Sciatic nerve (tissue), 2 donors: ENCODE measurements around the gene SEZ6L. TPM values are rescaled to one million over a fixed set of nuclear protein-coding genes. Genes with fewer than 3 reads are reported as not detected.

Source experiments
- ATAC-seq: fragments of 200-7000 bp; cut with Tn5 transposase; one replicate; pipeline ENCODE4 v1.9.1; 2020; ENCODE audit warnings: mild to moderate bottlenecking, moderate library complexity
- DNase-seq: peaks from one replicate; pipeline ENCODE4 v3.0.0-alpha.2; 2020; ENCODE audit warnings: low spot score
- intact Hi-C: fragments of 100-400 bp; cut with DNase I; formaldehyde crosslinking; loops from one replicate; pipeline ENCODE4 v1.14.2; 2022
- total RNA-seq: library from RNA; stranded (reverse); fragmentation: NEBNext Ultra II Directional; extraction: Animal tissue kit (Norgen Biotek cat#: 25700); gene quantifications from one replicate; pipeline ENCODE4 v1.2.1, GENCODE V29; 2021
- donor health status: DM: no; HTN: no; CAD: no.
- donor health status: DM: no; HTN: no; CAD: no.

Gene SEZ6L
- total RNA-seq, 1 donor from 2014 or later = 0.13 TPM

DNA sequence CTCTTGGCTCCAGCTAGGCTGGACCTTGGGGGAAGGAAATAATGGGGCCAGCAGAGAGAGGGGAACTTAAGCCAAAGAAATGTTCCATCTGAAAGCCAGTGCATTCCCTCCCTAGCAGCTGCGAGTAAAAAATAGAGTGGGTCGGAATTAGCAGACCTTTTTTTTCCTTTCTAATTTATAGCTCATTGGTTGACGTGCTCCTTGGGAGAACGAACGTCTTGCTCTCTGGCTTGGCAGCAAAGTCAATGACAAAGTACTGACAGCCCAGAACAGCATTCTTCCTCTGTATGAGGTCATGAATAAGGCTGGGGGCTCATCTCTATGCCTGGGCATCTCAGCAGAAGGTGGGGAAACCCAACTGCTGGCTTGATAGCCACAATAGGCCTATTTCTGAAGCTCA, 65.0 kb downstream of the SEZ6L start:
- DNase-seq = no peak
- ATAC-seq = no peak
- intact Hi-C loops = no loop called here

DNA sequence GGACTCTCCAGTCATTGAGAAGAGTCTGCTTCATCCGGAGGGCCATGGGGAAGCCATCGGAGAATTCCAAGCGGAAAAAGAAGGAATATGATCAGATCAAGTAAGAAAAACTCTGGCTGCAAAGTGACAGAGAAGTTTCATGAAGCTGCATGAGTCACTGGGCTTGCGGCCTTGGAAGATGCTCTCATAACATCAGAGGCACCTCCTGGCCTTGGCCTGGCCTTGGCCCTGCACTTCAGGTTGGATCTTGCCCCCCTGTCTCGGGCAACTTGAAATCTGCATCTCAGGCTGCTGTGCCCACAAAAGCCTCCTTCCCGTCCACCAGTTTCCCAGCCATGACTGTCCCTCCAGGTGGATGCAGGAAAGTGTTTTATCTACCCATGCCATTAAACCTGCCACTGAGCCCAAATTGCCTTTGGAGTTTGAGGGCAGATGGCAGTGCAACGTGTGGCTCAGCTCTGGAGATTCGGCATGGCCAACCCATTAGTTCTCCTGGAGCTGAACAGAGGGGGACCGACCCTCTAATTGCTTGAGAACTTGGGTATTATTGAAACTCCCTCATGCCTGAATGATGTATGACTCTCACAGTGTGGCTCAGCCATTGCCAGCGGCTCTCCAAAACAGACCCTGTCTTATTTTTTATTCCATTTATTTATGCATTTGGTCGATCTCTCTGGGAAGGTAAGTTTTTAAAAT, 66.7 kb downstream of the SEZ6L start:
- intact Hi-C loops = no loop called here
- DNase-seq (no peak), ATAC-seq (no peak)

DNA sequence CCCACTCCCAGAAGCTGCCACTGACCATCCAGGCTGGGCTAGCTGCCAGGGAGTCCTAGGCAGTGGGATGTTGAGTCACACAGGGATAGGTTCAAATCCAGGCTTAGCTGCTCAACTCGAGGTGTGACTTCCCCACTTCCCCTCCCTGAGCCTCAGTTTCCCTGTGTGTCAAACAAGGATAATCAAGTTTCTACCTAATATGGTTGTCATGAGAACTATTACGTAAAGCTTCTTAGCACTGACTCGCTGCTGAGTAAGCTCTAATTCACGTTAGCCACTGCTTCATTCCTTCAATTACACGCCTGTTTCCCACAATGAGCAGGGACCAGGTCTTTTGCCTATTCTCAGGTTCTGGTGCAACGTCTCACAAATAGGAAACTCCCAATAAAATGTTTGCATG, 67.7 kb downstream of the SEZ6L start:
- DNase-seq (no peak), ATAC-seq (no peak)
- intact Hi-C loops = no loop called here

DNA sequence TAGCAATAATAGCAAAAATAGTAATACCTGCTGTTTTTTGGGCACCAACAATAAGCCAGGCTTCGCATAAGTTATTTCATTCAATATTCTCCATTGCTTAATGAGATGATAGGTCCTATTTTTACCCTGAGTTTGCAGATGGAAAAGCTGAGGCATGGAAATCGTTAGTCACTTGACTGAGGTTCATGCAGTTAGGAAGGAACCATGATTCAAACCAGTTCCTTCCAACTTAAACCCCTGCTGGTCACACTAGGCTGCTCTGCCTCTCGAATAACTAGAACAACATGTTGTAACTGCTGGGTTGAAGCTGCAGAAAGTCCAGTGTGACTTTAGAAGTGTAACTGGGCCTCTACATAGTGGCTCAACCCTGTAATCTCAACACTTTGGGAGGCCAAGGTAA, 69.3 kb downstream of the SEZ6L start:
- no peak for ATAC-seq
- DNase-seq = no peak
- intact Hi-C loops = no loop called here

DNA sequence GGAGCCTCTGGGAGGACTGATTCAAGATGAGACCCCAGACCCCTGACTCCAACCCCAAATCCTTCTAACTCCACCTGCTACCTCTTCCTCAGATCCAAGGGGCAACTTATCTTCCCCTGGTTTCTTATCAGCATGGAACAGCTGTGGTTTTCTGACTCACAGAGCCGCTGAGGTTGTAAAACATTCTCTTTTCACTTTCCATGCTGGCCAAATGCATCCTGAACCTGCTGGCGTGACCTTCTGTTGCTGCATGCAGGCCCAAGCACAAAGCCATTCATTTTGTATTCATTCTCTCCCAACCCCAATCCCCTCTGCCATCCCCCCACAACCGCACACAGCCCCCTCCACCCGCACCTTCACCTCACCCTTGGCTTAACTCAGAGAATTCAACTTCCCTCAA, 70.3 kb downstream of the SEZ6L start:
- intact Hi-C loops = no loop called here
- ATAC-seq (no peak), DNase-seq (no peak)

DNA sequence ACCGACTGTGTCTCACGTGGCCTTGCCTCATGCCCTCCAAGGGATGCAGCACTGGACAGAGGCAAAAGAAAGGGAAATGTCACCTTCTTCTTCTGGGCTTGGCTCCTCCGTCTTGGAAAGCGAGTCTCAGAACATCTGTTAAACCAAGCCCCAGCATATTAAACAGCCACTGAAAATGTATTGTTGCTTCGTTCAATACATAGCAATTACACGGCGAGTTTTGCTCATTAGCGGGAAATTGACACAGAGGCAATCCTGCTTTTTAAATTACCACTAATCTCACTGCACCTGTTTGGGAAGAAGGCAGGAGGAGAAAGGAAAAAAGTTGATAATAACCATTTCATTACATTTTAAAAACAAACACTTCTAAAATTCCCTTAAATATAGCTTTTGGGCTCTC, 72.1 kb downstream of the SEZ6L start:
- intact Hi-C loops = no loop called here
- ATAC-seq (no peak), DNase-seq (no peak)

DNA sequence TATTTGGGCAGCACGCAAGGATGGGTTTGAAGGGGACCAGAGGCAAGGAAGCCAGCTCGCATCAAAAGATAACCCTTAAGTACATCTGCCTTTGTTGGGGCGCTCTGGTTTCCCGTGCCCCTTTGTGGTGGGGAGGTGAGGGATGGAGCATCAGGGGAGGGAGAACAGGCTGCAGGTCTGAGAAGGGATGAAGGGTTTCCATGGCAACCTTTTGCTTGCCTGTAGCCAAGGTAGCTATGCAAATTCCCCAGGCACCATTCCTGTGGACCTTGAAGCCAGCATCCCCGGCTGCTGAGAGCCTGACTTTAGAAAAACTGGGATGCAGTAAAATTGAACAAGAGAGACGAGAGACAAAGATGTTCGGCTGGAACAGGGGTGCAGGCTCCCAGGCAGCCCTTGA, 75.7 kb downstream of the SEZ6L start:
- intact Hi-C loops = no loop called here
- DNase-seq (no peak), ATAC-seq (no peak)

DNA sequence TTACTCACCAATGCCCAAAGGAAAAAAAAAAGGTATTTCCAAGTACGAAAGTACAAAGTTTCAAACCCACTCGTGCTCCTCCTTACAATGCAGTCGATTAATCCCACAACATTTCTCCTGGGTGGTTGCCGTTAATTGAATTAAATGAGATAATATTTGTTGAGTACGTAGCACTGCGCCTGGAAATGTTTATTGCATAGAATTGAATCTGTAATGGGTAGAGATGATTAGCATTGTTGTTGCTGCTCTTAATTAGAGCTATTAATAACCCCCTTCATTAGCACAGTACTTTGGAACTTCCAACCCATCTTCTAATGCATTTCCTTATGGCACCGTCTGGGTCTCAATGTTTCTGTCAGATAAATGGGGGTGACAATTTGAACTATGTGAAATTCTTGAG, 77.3 kb downstream of the SEZ6L start:
- intact Hi-C loops = no loop called here
- DNase-seq = no peak
- ATAC-seq = no peak

DNA sequence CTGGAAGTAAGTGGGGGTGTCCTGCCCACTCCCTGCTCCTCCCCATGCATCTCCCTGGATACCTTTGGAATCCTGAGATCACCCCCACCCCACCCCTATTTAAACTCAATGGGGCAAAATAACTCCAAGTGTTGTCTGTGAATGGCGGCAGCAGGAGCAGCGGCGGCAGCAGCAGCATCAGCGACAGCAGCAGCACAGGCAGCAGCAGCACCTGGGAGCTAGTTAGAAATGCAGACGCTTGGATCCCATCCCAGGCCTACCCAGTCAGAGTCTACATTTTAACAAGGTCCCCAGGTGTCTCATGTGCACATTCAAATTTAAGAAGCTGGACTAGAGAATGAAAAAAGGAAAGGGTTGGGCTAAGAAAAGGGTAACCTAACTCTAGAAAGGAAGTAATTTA, 82.6 kb downstream of the SEZ6L start:
- intact Hi-C loops = no loop called here
- no peak for ATAC-seq
- DNase-seq = no peak

DNA sequence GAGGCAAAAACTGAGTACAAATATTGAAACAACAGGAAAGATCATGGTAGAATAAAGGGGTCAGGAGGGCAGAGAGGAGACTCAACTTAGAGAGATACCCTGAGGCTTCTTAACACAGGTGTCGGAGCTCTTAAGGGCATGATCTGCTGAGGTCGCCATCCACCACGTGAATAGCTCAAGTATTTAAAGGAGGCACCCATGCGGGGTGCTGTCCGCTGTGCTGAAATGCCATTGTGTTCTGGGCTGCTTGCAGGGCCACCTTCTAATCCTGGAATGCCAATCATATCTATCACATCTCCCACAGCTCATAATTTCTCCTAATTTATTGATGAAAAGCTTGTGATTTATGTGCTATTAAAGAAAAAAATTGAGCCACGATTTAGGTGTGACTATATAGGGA, 90.2 kb downstream of the SEZ6L start:
- intact Hi-C loops = no loop called here
- ATAC-seq (no peak), DNase-seq (no peak)

DNA sequence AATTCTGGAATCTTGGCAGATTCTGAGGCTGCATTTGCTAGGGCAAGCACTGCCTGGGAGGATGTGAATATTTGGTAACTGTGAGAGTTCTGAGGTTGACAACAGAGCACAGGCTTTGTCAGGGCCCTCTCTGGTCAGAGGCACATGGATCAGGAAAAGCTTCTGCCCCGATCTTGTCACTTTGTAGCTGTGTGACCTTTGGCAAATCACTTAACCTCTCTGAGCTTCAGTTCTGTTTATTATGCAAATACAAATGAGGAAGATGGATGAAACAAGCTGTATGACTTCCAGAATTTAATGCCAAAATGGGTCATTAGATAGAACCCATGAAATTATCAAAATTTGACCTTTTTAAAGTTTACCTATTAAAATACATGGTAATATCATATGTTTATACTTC, 94.9 kb downstream of the SEZ6L start:
- ATAC-seq (no peak), DNase-seq (no peak)
- intact Hi-C loops = no loop called here

DNA sequence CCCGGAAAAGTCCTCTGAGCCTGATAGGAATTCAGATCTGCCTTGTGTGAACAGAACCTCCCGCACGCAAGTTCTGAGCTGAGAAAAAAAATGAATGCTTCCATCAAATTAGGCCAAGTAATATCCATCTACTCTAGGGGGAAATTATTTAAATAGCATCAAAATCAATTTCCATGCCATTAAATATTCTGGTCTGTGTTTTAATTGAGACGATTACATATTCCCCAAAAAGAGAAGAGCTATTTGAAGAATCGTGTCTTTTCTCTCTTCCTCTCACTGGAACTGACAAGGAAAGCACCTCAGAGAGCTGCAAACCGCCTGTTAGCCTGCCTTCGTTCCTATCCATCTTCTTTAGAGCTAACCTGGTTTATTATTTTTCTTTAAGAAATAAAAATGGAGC, 96.0 kb downstream of the SEZ6L start:
- ATAC-seq (no peak), DNase-seq (no peak)
- intact Hi-C loops = no loop called here

DNA sequence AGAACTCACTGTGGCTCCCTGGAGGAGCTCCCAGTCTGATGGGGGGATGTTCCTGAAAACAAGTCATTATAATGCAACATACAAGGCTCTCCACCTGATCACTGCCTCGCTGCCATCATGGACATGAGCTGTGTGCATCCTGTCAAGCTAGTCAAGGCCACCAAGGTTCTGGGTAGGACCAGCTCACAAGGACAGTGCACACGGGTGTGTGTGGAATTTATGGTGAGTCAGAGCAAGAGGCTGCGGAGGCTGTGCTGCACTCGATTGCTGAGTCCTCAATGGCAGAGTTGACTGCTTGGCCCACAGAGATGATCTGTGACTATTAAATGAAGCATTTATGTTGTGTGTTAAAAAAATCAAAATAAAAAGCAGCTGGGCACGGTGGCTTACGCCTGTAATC, 96.6 kb downstream of the SEZ6L start:
- no peak for ATAC-seq
- intact Hi-C loops = no loop called here
- DNase-seq = no peak

DNA sequence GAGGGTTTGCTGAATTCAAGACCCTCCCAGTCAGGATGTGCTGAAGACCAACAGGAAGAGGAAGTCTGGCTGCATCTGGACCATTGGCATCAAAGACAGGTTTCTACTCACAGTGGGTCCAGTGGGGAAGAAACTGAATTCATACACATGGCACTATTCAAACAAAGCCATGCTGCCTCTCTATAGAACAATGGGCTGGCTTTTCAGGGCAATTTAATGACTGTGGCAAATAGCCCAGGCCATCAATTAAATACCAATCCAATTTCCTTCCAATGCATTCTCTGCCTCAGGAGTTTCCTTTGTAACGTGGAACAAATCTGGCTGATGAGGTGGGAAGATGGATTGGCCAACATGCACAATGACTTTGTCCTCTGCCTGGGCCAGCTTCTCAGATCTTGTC, 98.6 kb downstream of the SEZ6L start:
- ATAC-seq (no peak), DNase-seq (no peak)
- intact Hi-C loops = no loop called here

DNA sequence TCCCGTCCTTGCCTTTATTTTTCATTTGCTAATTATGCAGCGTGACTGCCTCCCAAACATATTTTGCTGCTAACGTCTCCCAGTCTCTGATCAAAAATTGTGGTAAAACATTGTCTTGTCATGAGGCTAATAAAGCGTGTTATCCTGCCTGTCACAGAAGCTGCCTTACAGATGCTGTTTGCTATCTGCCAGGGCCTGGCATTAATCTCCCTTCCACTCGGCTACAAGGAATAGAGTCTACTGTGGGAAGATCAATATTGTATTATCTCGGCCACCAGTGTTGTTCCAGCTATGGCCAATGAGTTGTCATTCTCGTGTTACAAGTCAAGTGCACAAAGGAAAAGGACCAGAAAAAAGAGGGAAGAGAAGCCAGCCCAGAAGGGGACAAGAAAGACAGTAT, 100.3 kb downstream of the SEZ6L start:
- intact Hi-C loops = no loop called here
- DNase-seq = no peak
- ATAC-seq = no peak

DNA sequence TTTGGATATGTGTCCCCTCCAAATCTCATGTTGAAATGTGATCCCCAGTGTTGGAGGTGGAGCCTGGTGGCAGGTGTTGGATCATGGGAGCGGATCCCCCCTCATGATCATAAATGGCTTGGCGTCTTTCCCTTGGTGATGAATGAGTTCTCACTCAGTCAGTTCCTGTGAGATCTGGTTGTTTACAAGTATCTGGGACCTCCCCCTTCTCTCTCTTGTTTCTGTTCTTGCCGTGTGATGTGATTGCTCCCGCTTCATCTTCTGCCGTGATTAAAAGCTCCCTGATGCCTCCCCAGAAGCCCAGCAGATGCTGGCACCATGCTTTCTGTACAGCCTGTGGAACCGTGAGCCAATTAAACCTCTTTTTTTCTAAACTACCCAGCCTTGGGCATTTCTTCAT, 102.2 kb downstream of the SEZ6L start:
- no peak for ATAC-seq
- no peak for DNase-seq
- intact Hi-C loops = no loop called here

DNA sequence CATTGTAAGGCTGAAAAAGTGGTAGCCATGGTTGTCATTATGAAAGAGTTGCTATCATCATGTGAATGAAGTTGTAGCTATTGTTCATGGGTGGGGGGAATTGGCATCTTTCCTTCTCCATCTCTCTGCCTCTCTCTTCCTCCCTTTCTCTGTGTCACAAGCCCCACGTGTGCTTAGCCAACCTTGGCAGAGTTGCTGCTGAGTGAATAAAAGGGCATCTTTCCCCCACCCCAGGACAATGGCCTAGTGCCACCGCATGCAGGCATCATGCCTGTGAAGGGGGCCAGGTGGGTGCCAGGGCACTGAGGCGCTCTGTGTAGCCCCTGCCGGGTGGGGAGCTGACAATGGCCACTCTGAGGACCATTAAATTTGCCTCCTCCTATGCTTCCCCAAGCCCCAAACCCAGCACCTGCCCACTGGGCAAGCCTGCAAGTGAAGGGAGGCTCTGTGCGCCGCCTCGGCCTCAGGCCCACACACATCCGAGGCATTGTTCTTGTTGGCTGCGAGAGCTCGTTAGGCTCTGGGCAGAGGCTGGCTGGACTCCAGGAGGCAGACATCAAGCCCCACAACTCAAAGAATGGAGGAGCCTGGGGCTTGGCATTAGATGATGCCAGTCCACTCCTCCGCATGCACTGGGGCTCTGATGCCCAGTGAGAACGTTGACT, 103.9 kb downstream of the SEZ6L start:
- no peak for ATAC-seq
- intact Hi-C loops = no loop called here
- DNase-seq = no peak

DNA sequence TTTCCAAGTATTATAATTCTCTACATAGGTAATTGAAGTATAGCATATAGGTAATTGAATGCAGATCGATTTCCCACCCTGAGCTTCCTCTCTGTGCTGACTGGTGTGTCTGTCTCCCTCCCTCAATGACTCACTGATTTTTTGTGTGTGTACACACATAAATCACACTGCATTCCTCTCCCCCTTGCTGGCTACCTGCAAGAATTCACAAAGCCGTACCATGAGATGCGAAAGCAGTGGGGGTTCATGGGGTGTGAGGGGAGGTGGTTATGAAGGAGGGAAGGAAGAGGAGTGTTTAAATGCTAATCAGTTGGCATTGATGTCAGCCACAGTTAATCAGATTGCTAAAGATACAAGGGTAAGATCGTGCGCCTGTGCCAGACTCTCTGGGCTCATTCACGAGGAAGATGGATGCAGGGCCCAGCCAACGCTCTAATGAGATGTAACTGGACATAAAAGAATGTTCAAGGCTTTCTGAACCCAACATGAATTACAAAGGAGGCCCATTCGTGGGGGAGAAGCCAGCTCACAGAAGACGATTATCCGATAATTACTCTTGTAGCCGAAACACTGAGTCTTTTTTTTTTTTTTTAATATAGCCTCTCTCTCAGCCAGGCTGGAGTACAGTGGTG, 107.4 kb downstream of the SEZ6L start:
- intact Hi-C loops = no loop called here
- ATAC-seq = no peak
- no peak for DNase-seq

DNA sequence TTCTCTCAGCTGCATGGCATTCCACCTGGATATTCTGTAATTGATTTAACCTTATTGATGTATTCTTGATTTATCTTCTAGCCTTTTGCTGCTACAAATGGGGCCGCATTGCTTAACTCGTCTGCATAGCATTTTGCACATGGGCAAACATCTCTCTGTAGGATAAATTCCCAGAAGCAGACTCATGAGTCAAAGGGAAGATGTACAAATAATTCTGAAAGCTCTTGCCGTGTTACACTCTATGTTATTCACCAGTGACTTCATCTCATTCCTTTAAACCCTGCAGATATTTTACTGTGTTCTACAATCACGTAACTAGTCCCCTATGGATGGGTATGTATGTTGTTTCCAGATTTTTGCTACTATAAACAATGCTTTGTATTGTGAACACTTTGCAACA, 112.7 kb downstream of the SEZ6L start:
- no peak for DNase-seq
- ATAC-seq = no peak
- intact Hi-C loops = no loop called here

DNA sequence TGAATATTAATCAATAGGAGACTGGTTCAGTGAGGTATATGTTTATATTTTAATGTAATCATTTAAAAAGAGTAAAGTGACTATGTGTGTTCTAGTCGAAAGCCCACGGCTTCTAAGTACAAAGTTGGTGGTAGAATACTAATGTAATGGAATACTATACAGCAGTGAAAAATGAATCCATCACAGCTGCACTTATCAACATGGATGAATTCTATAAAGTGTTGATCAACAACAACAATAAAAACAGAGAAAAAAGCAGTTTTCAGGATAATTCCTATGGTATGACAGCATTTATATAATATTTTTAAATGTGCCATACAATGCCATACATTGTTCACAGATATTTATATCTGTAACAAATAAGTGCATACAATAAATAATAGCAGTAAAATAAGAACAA, 114.1 kb downstream of the SEZ6L start:
- intact Hi-C loops = no loop called here
- DNase-seq (no peak), ATAC-seq (no peak)

DNA sequence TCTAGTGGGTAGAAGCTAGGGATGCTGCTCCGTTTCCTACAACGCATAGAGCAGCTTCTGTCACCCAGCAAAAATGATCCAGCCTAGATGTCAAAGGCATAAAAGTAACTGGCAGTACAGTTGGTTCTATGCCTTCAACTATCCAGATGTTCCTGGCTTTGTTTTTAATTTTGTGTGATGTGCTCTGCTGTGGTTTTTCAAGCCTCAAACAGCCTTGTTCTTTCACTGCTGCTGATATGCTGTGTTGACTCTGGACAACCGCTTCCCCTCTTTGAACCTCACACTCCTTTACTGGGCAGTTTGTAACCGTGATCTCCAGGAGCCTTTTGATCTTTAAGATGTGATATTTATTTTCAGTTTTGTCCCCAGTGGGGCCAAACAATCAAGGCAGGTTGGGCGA, 116.4 kb downstream of the SEZ6L start:
- ATAC-seq (no peak), DNase-seq (no peak)
- intact Hi-C loops = no loop called here
